H1 (cell line): ENCODE data around the gene ENPEP. TPM values are rescaled to one million over a fixed set of nuclear protein-coding genes. Genes with fewer than 3 reads are reported as not detected.
A peak's percentile ranks its signal among the peaks of the same experiment; 100 is the strongest.

Experiments used
- CTCF ChIA-PET: fragments of 300-600 bp; sonication (Branson Sonifier 250); formaldehyde crosslinking; loops from one replicate; lab custom pipeline; 2021; ENCODE audit not compliant: partially characterized antibody; lab: Charles Lee
- POLR2A ChIA-PET: fragments of 300-600 bp; sonication (Branson Sonifier 250); formaldehyde crosslinking; loops from one replicate; lab custom pipeline; 2021; ENCODE audit warnings: inconsistent platforms; ENCODE audit not compliant: partially characterized antibody; lab: Charles Lee
- DNase-seq, 2 experiments: peaks; one replicate each; pipeline versions ENCODE4 v3.0.0 to v3.0.0-alpha.2; 2010 to 2022; ENCODE audit warnings: low spot score in 2 of 2, low read depth in 1 of 2, mixed read lengths in 1 of 2
- FAIRE-seq: peaks from 2 replicates; lab custom pipeline; 2011; peaks lifted over from hg19 to GRCh38; lab: Jason Lieb, UNC
- H2AFZ ChIP-seq: 2 replicates; pipeline ENCODE4 v1.8.1; 2012; ENCODE audit warnings: low read length, inconsistent platforms
- H2AK5ac ChIP-seq: 2 replicates; pipeline ENCODE4 v1.6.1; 2013; ENCODE audit warnings: low read depth, low read length
- H2BK120ac ChIP-seq: replicated peaks from 2 replicates; pipeline ENCODE3; 2013; ENCODE audit warnings: low read depth, low read length, inconsistent platforms
- H2BK12ac ChIP-seq: 2 replicates; pipeline ENCODE4 v1.6.1; 2013; ENCODE audit warnings: low read depth, low read length
- H2BK15ac ChIP-seq: 2 replicates; pipeline ENCODE4 v1.6.1; 2013; ENCODE audit warnings: low read length
- H2BK20ac ChIP-seq: 2 replicates; pipeline ENCODE4 v1.6.1; 2013; ENCODE audit warnings: low read length
- H2BK5ac ChIP-seq: 2 replicates; pipeline ENCODE4 v1.6.1; 2013; ENCODE audit warnings: low read depth, low read length
- H3K14ac ChIP-seq: 2 replicates; pipeline ENCODE4 v1.6.1; 2013; ENCODE audit warnings: inconsistent platforms; ENCODE audit not compliant: insufficient read length
- H3K18ac ChIP-seq: 2 replicates; pipeline ENCODE4 v1.6.1; 2013; ENCODE audit warnings: low read length; ENCODE audit errors: extremely low read depth
- H3K23ac ChIP-seq: 2 replicates; pipeline ENCODE4 v1.6.1; 2013; ENCODE audit warnings: inconsistent platforms; ENCODE audit not compliant: insufficient read length
- H3K23me2 ChIP-seq: 2 replicates; pipeline ENCODE4 v1.6.1; 2013; ENCODE audit warnings: low read depth, low read length
- H3K27ac ChIP-seq: 2 replicates; pipeline ENCODE4 v1.6.1; 2011; ENCODE audit warnings: low read depth, low read length, inconsistent platforms
- H3K27me3 ChIP-seq, 4 experiments: replicated peaks in 1 of 4; 1 replicate in 1 of 4; 2 replicates in 3 of 4; pipeline versions ENCODE4 v1.6.1 to v1.8.1; 2011 to 2013; ENCODE audit warnings: low read length in 3 of 4, mild to moderate bottlenecking in 3 of 4, inconsistent platforms in 2 of 4, mixed read lengths in 2 of 4, moderate library complexity in 1 of 4; ENCODE audit not compliant: control insufficient read depth in 3 of 4, insufficient read depth in 3 of 4; ENCODE audit errors: extremely low read depth in 1 of 4
- H3K36me3 ChIP-seq, 4 experiments: 2 replicates each; pipeline versions ENCODE4 v1.6.1 to v1.8.1; 2011 to 2013; ENCODE audit warnings: mild to moderate bottlenecking in 4 of 4, low read length in 3 of 4, moderate library complexity in 2 of 4, control low read depth in 1 of 4, inconsistent platforms in 1 of 4; ENCODE audit not compliant: insufficient read depth in 4 of 4, control insufficient read depth in 2 of 4
- H3K4ac ChIP-seq: replicated peaks from 2 replicates; pipeline ENCODE3; 2013; ENCODE audit warnings: low read length, low read depth, mixed read lengths, inconsistent platforms; ENCODE audit not compliant: insufficient read length
- H3K4me1 ChIP-seq, 4 experiments: replicated peaks in 1 of 4; 1 replicate in 1 of 4; 2 replicates in 3 of 4; pipeline versions ENCODE4 v1.6.1 to v1.8.1; 2011 to 2013; ENCODE audit warnings: low read length in 3 of 4, inconsistent platforms in 2 of 4, mixed read lengths in 1 of 4; ENCODE audit not compliant: insufficient read depth in 4 of 4, control insufficient read depth in 3 of 4
- H3K4me2 ChIP-seq, 2 experiments: 2 replicates each; pipeline versions ENCODE4 v1.6.1 to v1.8.1; 2011 to 2013; ENCODE audit warnings: low read depth in 2 of 2, low read length in 2 of 2, control low read depth in 1 of 2, inconsistent platforms in 1 of 2, mild to moderate bottlenecking in 1 of 2; ENCODE audit not compliant: insufficient read depth in 1 of 2
- H3K4me3 ChIP-seq, 4 experiments: fragments of 200-600, 300-600 bp in 1 of 4; sonication (generic), shearing (Covaris generic), sonication (Bioruptor Twin) in 1 of 4; 2 replicates each; pipeline versions ENCODE4 v1.5.1 to v1.8.1; 2011 to 2016; ENCODE audit warnings: low read length in 4 of 4, low read depth in 3 of 4, control low read depth in 2 of 4, inconsistent platforms in 2 of 4, mild to moderate bottlenecking in 2 of 4, mixed read lengths in 1 of 4, moderate library complexity in 1 of 4; ENCODE audit not compliant: insufficient read depth in 2 of 4; ENCODE audit errors: extremely low read depth in 1 of 4
- H3K56ac ChIP-seq: replicated peaks from 2 replicates; pipeline ENCODE3; 2013; ENCODE audit warnings: low read depth, mild to moderate bottlenecking, mixed read lengths, low read length, inconsistent platforms; ENCODE audit not compliant: insufficient read length
- H3K79me1 ChIP-seq: 2 replicates; pipeline ENCODE4 v1.6.1; 2013; ENCODE audit warnings: low read depth, low read length, control low read depth
- H3K79me2 ChIP-seq, 2 experiments: 2 replicates each; pipeline versions ENCODE4 v1.6.1 to v1.8.1; 2012 to 2013; ENCODE audit warnings: low read length in 2 of 2, mild to moderate bottlenecking in 2 of 2, inconsistent platforms in 1 of 2; ENCODE audit not compliant: insufficient read depth in 2 of 2, control insufficient read depth in 1 of 2
- H3K9ac ChIP-seq, 4 experiments: replicated peaks in 1 of 4; 1 replicate in 1 of 4; 2 replicates in 3 of 4; pipeline versions ENCODE4 v1.6.1 to v1.8.1; 2011 to 2013; ENCODE audit warnings: low read depth in 3 of 4, low read length in 3 of 4, control low read depth in 2 of 4, mild to moderate bottlenecking in 2 of 4, moderate library complexity in 2 of 4, inconsistent platforms in 1 of 4; ENCODE audit errors: extremely low read depth in 1 of 4
- H3K9me3 ChIP-seq, 2 experiments: 2 replicates each; pipeline versions ENCODE4 v1.6.1 to v1.8.1; 2012 to 2013; ENCODE audit warnings: mild to moderate bottlenecking in 2 of 2, moderate library complexity in 2 of 2, control low read depth in 1 of 2, inconsistent platforms in 1 of 2, low read depth in 1 of 2, low read length in 1 of 2, mixed read lengths in 1 of 2; ENCODE audit not compliant: insufficient read depth in 2 of 2
- H4K20me1 ChIP-seq, 2 experiments: replicated peaks in 1 of 2; 2 replicates each; pipeline versions ENCODE3 to v1.8.1; 2011 to 2013; ENCODE audit warnings: inconsistent platforms in 2 of 2, low read length in 2 of 2, mild to moderate bottlenecking in 1 of 2; ENCODE audit not compliant: insufficient read depth in 2 of 2, control insufficient read depth in 1 of 2
- H4K5ac ChIP-seq: 2 replicates; pipeline ENCODE4 v1.6.1; 2013; ENCODE audit warnings: low read length, low read depth, mixed read lengths, inconsistent platforms; ENCODE audit not compliant: insufficient read length
- H4K8ac ChIP-seq: 2 replicates; pipeline ENCODE4 v1.8.0; 2013; ENCODE audit warnings: mild to moderate bottlenecking, moderate library complexity, low read length, inconsistent platforms; ENCODE audit not compliant: insufficient read depth; ENCODE audit errors: extremely low read depth
- H4K91ac ChIP-seq: replicated peaks from 2 replicates; pipeline ENCODE3; 2013; ENCODE audit warnings: low read length, mixed read lengths, inconsistent platforms; ENCODE audit not compliant: insufficient read length
- CREB1 ChIP-seq: IDR thresholded peaks from 2 replicates; pipeline ENCODE4 v1.6.1; 2012; ENCODE audit warnings: inconsistent platforms
- EGR1 ChIP-seq: IDR thresholded peaks from 2 replicates; pipeline ENCODE4 v1.6.1; 2011; ENCODE audit warnings: low read depth, low read length, borderline replicate concordance
- GTF2F1 ChIP-seq: IDR thresholded peaks from 2 replicates; pipeline ENCODE4 v1.6.1; 2012; ENCODE audit warnings: low read depth, low read length, improper control_type of control experiment, borderline replicate concordance
- JUND ChIP-seq: IDR thresholded peaks from 2 replicates; pipeline ENCODE4 v1.6.1; 2011; ENCODE audit warnings: mild to moderate bottlenecking, improper control_type of control experiment, low read length
- MAX ChIP-seq: IDR thresholded peaks from 2 replicates; pipeline ENCODE4 v1.6.1; 2012; ENCODE audit warnings: inconsistent platforms
- SAP30 ChIP-seq: fragments of 300-600 bp; sonication (generic); IDR thresholded peaks from 2 replicates; pipeline ENCODE4 v1.7.1; 2012; ENCODE audit warnings: low read length, moderate library complexity, mild to moderate bottlenecking, inconsistent platforms; ENCODE audit not compliant: insufficient read depth, insufficient replicate concordance
- TCF12 ChIP-seq: IDR thresholded peaks from 2 replicates; pipeline ENCODE4 v1.6.1; 2011; ENCODE audit warnings: low read depth, mild to moderate bottlenecking, low read length
- TEAD4 ChIP-seq: IDR thresholded peaks from 2 replicates; pipeline ENCODE4 v1.6.1; 2012; ENCODE audit warnings: low read depth, low read length, inconsistent platforms, mixed read lengths
- WGBS, 2 experiments: shearing (Covaris generic) in 1 of 2; methylation state at CpG; one replicate each; pipeline versions ENCODE4 v1.1.6 to v1.1.7; 2013 to 2015; ENCODE audit warnings: low lambda C conversion rate in 2 of 2, mixed read lengths in 2 of 2, inconsistent platforms in 1 of 2, low coverage in 1 of 2, missing lambda C conversion rate in 1 of 2; ENCODE audit not compliant: insufficient replicate concordance in 2 of 2, insufficient coverage in 1 of 2, insufficient read length in 1 of 2; ENCODE audit errors: extremely low coverage in 1 of 2, missing lambda C conversion rate in 1 of 2; 5-methylcytosine and 5-hydroxymethylcytosine counted together
- polyA plus RNA-seq, 7 experiments: library from polyadenylated mRNA; depleted of rRNA in 3 of 7; stranded (reverse) in 5 of 7; unstranded in 2 of 7; fragments of >200 nt in 5 of 7; fragments of 200-250 nt in 2 of 7; gene quantifications; 1 replicate in 5 of 7; 2 replicates in 1 of 7; 4 replicates in 1 of 7; pipeline versions ENCODE4 v1.2.1 to v1.2.3, GENCODE V29; 2011 to 2013; ENCODE audit warnings: missing spikeins in 2 of 7, mixed read lengths in 2 of 7
- total RNA-seq: library from RNA; stranded (reverse); fragmentation: NEBNext Ultra II Directional; extraction: Animal tissue kit (Norgen Biotek cat#: 25700); gene quantifications from 2 replicates; pipeline ENCODE4 v1.2.1, GENCODE V29; 2021
- TF ChIP-seq, protein P1 (sequence below): IDR thresholded peaks from 2 replicates; pipeline ENCODE4 v1.6.1; 2012; ENCODE audit warnings: low read length, inconsistent platforms

The ENPEP gene
- total and polyA plus RNA-seq, 2 of the 8 experiments (the other 6 are each of a cell fraction or from before 2014, with no cell fraction given): 0.09 to 0.61 TPM

- Histone ChIP-seq H3K27ac (no peak overlapping the region; the same call in 1 of the 2 replicates), H4K20me1 (no peaks in the 10 kb centered on the region), H3K23ac (no peak overlapping the region), H3K79me2 (no peaks in the 10 kb centered on the region), H4K5ac (no peak overlapping the region), H2BK120ac (no peak overlapping the region), H3K4me2 (peak overlapping the region; percentile 9 to 22; a peak in 1 of 4 replicates), H2AK5ac (peak overlapping the region; percentile 97; the same call in 1 of the 2 replicates), H2BK20ac (peak overlapping the region; percentile 87), H3K4me3 (no peak overlapping the region), H3K4ac (peak overlapping the region; percentile 51), H3K56ac (no peak overlapping the region), H3K36me3 (no peaks in the 10 kb centered on the region), H3K4me1 (peaks cover 0 to 6% (median 5%) of the 10 kb centered on the region in 4 experiments; a peak in 5 of 7 replicates), H3K14ac (no peak overlapping the region), H2AFZ (no peak overlapping the region), H2BK5ac (peak overlapping the region; percentile 77), H3K18ac (peak overlapping the region; percentile 22; the same call in 1 of the 2 replicates), H2BK12ac (peak overlapping the region; percentile 96; the same call in 1 of the 2 replicates), H3K79me1 (no peaks in the 10 kb centered on the region), H4K8ac (no peak overlapping the region), H3K9ac (no peak overlapping the region), H3K9me3 (peaks cover 3% of the 10 kb centered on the region in 2 experiments; a peak in 1 of 4 replicates), H3K27me3 (peaks cover 0 to under 1% (median 0%) of the 10 kb centered on the region in 4 experiments; a peak in 1 of 7 replicates), H2BK15ac (no peak overlapping the region), H3K23me2 (no peaks in the 10 kb centered on the region), H4K91ac (peak overlapping the region; percentile 49)
- 52% methylated on average over 8 of the region's 8 CpGs; no CpG with 5 or more reads in 1 of the 2 experiments for WGBS, 2 experiments
- POLR2A ChIA-PET: interaction anchor here (1.3 kb wide), 1 partner anchor 61 kb away, joined by 7 read pairs; no protein-coding TSS in a partner anchor
- peak in 1 of 2 experiments; percentile 57 for DNase-seq
- CTCF ChIA-PET: interaction anchor here (0.8 to 1.9 kb wide), 9 partner anchors 10 to 128 kb away, joined by 3 to 9 read pairs (median 4); no protein-coding TSS in a partner anchor
- FAIRE-seq: peak; percentile 95
- TF ChIP-seq SAP30 (no peak), JUND (peak; percentile 73), TEAD4 (peak; percentile 99), MAX (peak; percentile 88), TCF12 (peak; percentile 71; the same call in 1 of the 2 replicates), EGR1 (no peak), GTF2F1 (no peak), CREB1 (no peak)
- TF ChIP-seq, protein P1, sequence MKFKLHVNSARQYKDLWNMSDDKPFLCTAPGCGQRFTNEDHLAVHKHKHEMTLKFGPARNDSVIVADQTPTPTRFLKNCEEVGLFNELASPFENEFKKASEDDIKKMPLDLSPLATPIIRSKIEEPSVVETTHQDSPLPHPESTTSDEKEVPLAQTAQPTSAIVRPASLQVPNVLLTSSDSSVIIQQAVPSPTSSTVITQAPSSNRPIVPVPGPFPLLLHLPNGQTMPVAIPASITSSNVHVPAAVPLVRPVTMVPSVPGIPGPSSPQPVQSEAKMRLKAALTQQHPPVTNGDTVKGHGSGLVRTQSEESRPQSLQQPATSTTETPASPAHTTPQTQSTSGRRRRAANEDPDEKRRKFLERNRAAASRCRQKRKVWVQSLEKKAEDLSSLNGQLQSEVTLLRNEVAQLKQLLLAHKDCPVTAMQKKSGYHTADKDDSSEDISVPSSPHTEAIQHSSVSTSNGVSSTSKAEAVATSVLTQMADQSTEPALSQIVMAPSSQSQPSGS: peak; percentile 76; the same call in 1 of the 2 replicates
Observed at GRCh38 chr4:110472583-110473329, 3.2 kb upstream of the ENPEP start.
